SK-N-MC (cell line): ENCODE measurements around the gene ATF7IP2.
"Not testable (repeated sequence)": the region's sequence is repeated elsewhere in the genome, so short reads cannot be mapped to it uniquely, and the experiment has no call there.

ENCODE experiments used
- DNase-seq: peaks from one replicate; pipeline ENCODE4 v3.0.0-alpha.2; 2011; ENCODE audit warnings: low read depth, low spot score
- H3K27ac ChIP-seq: fragments of 200-600 bp; sonication (generic); 2 replicates; pipeline ENCODE4 v1.5.1; 2016; ENCODE audit warnings: mixed run types
- H3K36me3 ChIP-seq: fragments of 200-600 bp; sonication (generic); 2 replicates; pipeline ENCODE4 v1.6.1; 2017; ENCODE audit warnings: antibody characterized with exemption, low read length, mixed read lengths; ENCODE audit not compliant: insufficient read depth
- H3K4me3 ChIP-seq: fragments of 200-600 bp; sonication (generic); 2 replicates; pipeline ENCODE4 v1.5.1; 2016
- H3K9ac ChIP-seq: fragments of 200-600 bp; sonication (generic); 2 replicates; pipeline ENCODE4 v1.8.0; 2017; ENCODE audit warnings: mixed run types, mixed read lengths; ENCODE audit not compliant: insufficient read length
- H3K9me3 ChIP-seq: fragments of 200-600 bp; sonication (generic); 2 replicates; pipeline ENCODE4 v1.6.1; 2017; ENCODE audit warnings: low read depth, mild to moderate bottlenecking, antibody characterized with exemption, low read length, moderate library complexity, mixed read lengths
- EZH2 ChIP-seq: fragments of 200-600 bp; sonication (generic); IDR thresholded peaks from one replicate; pipeline ENCODE4 v1.6.1; 2017; ENCODE audit warnings: antibody characterized with exemption
- FOXP2 ChIP-seq: optimal IDR thresholded peaks from 2 replicates; pipeline ENCODE3; 2011; ENCODE audit warnings: mild to moderate bottlenecking, moderate library complexity; ENCODE audit not compliant: insufficient read depth; ENCODE audit errors: extremely low read length, control extremely low read depth
- POLR2AphosphoS5 ChIP-seq: IDR thresholded peaks from 2 replicates; pipeline ENCODE4 v1.6.1; 2012; ENCODE audit warnings: mild to moderate bottlenecking, low read depth, low read length, borderline replicate concordance

ATF7IP2 gene

GRCh38 chr16:10494343-10495030, 108.6 kb downstream of the ATF7IP2 start:
- no peak overlapping the region for H3K4me3 ChIP-seq

GRCh38 chr16:10495031-10495345, 109.1 kb downstream of the ATF7IP2 start:
- no peaks in the 10 kb centered on the region for H3K9me3 ChIP-seq
- no peak overlapping the region for H3K27ac ChIP-seq
- H3K36me3 ChIP-seq, result no peaks in the 10 kb centered on the region
- no peak overlapping the region for H3K4me3 ChIP-seq
- no peak overlapping the region for H3K9ac ChIP-seq
- TF ChIP-seq EZH2 (no peak), POLR2AphosphoS5 (no peak), FOXP2 (no peak)
- no peak for DNase-seq

More at GRCh38 chr16:10494343-10495030, 108.6 kb downstream of the ATF7IP2 start:
- no peaks in the 10 kb centered on the region for H3K9me3 ChIP-seq
- no peak overlapping the region for H3K27ac ChIP-seq
- no peak overlapping the region for H3K9ac ChIP-seq
- no peak for TF ChIP-seq EZH2
- no peak for TF ChIP-seq FOXP2
- TF ChIP-seq POLR2AphosphoS5, result no peak
- H3K36me3 ChIP-seq, result no peaks in the 10 kb centered on the region
- DNase-seq, result no peak

- H3K9me3 ChIP-seq, result no peaks in the 10 kb centered on the region
- TF ChIP-seq POLR2AphosphoS5 (no peak), FOXP2 (no peak), EZH2 (no peak)
- H3K4me3 ChIP-seq, result no peak overlapping the region
- DNase-seq, result no peak
- H3K9ac ChIP-seq, result no peak overlapping the region
- H3K36me3 ChIP-seq, result no peaks in the 10 kb centered on the region
- H3K27ac ChIP-seq, result no peak overlapping the region
Observed at GRCh38 chr16:10497132-10498101, 111.6 kb downstream of the ATF7IP2 start.

GRCh38 chr16:10500582-10500981, 114.7 kb downstream of the ATF7IP2 start:
- no peak for DNase-seq
- TF ChIP-seq EZH2 (no peak), FOXP2 (no peak), POLR2AphosphoS5 (no peak)
- H3K27ac ChIP-seq, result no peak overlapping the region
- no peaks in the 10 kb centered on the region for H3K9me3 ChIP-seq
- no peak overlapping the region for H3K4me3 ChIP-seq
- H3K9ac ChIP-seq, result no peak overlapping the region
- no peaks in the 10 kb centered on the region for H3K36me3 ChIP-seq

- H3K27ac ChIP-seq, result no peak overlapping the region
- no peaks in the 10 kb centered on the region for H3K9me3 ChIP-seq
- H3K9ac ChIP-seq, result no peak overlapping the region
- H3K4me3 ChIP-seq, result no peak overlapping the region
- TF ChIP-seq EZH2, result no peak
- TF ChIP-seq POLR2AphosphoS5, result no peak
- no peak for TF ChIP-seq FOXP2
- no peaks in the 10 kb centered on the region for H3K36me3 ChIP-seq
- no peak for DNase-seq
Observed at GRCh38 chr16:10501016-10501607, 115.3 kb downstream of the ATF7IP2 start.

GRCh38 chr16:10502776-10503175, 116.9 kb downstream of the ATF7IP2 start:
- no peak for DNase-seq
- no peak for TF ChIP-seq POLR2AphosphoS5
- no peak for TF ChIP-seq FOXP2
- no peak for TF ChIP-seq EZH2
- Histone ChIP-seq H3K4me3 (no peak overlapping the region), H3K36me3 (no peaks in the 10 kb centered on the region), H3K9me3 (no peaks in the 10 kb centered on the region), H3K27ac (no peak overlapping the region), H3K9ac (no peak overlapping the region)

GRCh38 chr16:10504404-10504885, 118.6 kb downstream of the ATF7IP2 start:
- Histone ChIP-seq H3K9ac (no peak overlapping the region), H3K4me3 (no peak overlapping the region), H3K9me3 (no peaks in the 10 kb centered on the region), H3K27ac (no peak overlapping the region), H3K36me3 (no peaks in the 10 kb centered on the region)
- no peak for DNase-seq
- TF ChIP-seq POLR2AphosphoS5, result no peak
- TF ChIP-seq FOXP2, result no peak
- TF ChIP-seq EZH2, result no peak

GRCh38 chr16:10505286-10505685, 119.4 kb downstream of the ATF7IP2 start:
- not testable (repeated sequence) for H3K4me3 ChIP-seq, H3K27ac ChIP-seq, DNase-seq, H3K9ac ChIP-seq, H3K9me3 ChIP-seq, H3K36me3 ChIP-seq
